Stimulated activated memory B cell treated with anti-CD40 and anti-IgM and Interleukin-4, amounts not matched to agents 10 μg/mL and 1 μg/mL and 100 μg/mL, for 72 hours (primary cell): ENCODE measurements around the gene POMT1.
"Not testable (repeated sequence)": the region's sequence is repeated elsewhere in the genome, so short reads cannot be mapped to it uniquely, and the experiment has no call there.

ENCODE experiments used
- ATAC-seq: fragments of 150-1000 bp; cut with Tn5 transposase; 2 replicates; pipeline ENCODE4 v1.10.0; 2021
- H3K27ac Mint-ChIP-seq: one replicate; pipeline ENCODE4 v1.8.0; 2022; ENCODE audit warnings: mild to moderate bottlenecking, mixed read lengths
- H3K27me3 Mint-ChIP-seq: one replicate; pipeline ENCODE4 v1.8.0; 2022; ENCODE audit warnings: mixed read lengths
- H3K36me3 Mint-ChIP-seq: one replicate; pipeline ENCODE4 v1.8.0; 2022; ENCODE audit warnings: mixed read lengths
- H3K4me1 Mint-ChIP-seq: one replicate; pipeline ENCODE4 v1.8.0; 2022; ENCODE audit warnings: mixed read lengths
- H3K4me3 Mint-ChIP-seq: one replicate; pipeline ENCODE4 v1.8.0; 2022; ENCODE audit warnings: mild to moderate bottlenecking, moderate library complexity, mixed read lengths
- H3K9me3 Mint-ChIP-seq: one replicate; pipeline ENCODE4 v1.8.0; 2022; ENCODE audit warnings: mixed read lengths

POMT1 gene

DNA sequence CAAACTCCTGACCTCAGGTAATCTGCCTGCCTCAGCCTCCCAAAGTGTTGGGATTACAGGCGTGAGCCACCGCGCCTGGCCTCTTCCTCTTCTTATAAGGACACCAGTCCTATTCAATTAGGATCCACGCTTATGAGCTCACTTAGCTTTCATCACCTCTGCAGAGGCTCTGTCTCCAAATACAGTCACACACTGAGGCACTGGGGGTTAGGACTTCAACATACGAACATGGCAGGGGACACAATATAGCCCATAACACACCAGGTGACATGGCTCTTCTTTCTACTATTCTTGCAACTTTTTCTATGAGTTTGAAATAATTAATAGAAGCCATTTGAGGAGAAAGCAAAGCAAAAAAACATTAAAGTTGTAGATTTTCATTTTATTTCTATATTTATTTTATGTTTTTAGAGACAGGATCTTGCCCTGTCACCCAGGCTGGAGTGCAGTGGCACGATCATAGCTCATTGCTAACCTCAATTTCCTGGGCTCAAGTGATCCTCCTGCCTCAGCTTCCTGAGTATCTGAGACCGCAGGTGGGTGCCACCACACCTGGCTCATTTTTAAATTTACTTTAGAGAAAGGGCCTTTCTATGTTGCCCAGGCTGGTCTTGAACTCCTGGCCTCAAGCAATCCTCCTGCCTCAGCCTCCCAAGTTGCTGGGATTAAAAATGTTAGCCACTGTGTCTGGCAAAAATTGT lies 36.7 kb downstream of the POMT1 start:
- H3K4me3 Mint-ChIP-seq: no peak overlapping the region
- no peaks in the 10 kb centered on the region for H3K27me3 Mint-ChIP-seq
- H3K36me3 Mint-ChIP-seq: peaks cover 7% of the 10 kb centered on the region
- H3K27ac Mint-ChIP-seq: no peak overlapping the region
- H3K4me1 Mint-ChIP-seq: peaks cover 6% of the 10 kb centered on the region
- ATAC-seq: no peak
- H3K9me3 Mint-ChIP-seq: peaks cover 9% of the 10 kb centered on the region

DNA sequence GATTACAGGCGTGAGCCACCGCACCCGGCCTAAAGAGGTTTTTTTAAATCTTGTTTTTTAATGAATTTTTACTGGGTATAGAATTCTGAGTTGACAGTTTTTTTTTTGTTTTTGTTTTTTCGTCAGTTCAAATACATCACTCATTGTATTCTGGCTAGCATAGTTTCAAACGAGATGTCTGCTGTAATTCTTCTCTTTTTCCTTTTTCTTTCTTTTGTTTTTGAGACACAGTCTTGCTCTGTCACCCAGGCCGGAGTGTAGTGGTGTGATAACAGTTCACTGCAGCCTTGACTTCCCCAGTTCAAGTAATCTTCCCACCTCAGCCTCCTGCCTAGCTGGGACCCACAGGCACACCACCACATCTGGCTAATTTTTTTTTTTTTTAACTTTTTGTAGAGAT lies 40.4 kb downstream of the POMT1 start:
- Mint-ChIP-seq H3K9me3 (peaks cover 17% of the 10 kb centered on the region), H3K27ac (no peak overlapping the region), H3K27me3 (peaks cover 23% of the 10 kb centered on the region), H3K36me3 (peaks cover 16% of the 10 kb centered on the region), H3K4me1 (peaks cover 18% of the 10 kb centered on the region), H3K4me3 (no peak overlapping the region)
- ATAC-seq: no peak

DNA sequence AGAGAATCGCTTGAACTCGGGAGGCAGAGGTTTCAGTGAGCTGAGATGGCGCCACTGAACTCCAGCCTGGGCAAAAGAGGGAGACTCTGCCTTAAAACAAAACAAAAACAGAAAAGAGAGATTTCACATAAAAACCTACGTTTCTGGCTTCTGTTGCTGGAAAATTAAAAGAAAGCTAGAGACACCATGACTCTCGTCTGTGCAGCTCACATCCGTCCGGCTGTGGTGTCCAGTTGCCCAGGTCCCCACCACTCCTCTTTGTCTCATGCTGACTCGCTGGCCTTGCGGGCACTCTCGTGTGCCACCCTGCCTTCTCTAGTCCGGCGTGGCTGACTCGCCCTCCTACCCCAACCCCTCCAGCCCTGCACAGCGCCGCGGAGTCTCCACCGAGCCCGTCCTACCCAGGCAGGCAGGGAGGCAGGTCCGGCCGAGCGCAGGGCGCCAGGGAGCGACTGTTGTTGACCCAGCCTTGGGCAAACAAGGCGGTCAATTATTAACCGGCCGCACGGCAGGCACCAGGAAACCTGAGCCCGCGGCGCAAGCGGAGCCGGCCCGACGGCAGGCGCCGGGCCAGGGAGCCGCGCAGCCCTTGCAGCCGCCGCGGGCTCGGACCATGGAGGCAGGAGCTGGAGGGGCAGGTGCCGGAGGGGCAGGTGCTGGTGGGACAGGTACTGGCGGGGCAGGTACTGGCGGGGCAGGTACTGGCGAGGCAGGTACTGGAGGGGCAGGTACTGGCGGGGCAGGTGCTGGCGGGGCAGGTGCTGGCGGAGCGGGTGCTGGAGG lies 42.5 kb downstream of the POMT1 start, which contains the start of gene PRRT1B:
Gene PRRT1B, plus strand, starts transcription at position 521 of the 783 bp plus-strand sequence. Its CDS starts 93 bp downstream, at position 614.
- H3K27ac Mint-ChIP-seq: no peak within 1 kb of the TSS
- peaks cover 20% of the 10 kb centered on the region for H3K4me1 Mint-ChIP-seq
- H3K4me3 Mint-ChIP-seq: peak within 1 kb of the TSS; percentile 59
- H3K9me3 Mint-ChIP-seq: peaks cover 34% of the 10 kb centered on the region
- no peak for ATAC-seq
- peaks cover 35% of the 10 kb centered on the region for H3K36me3 Mint-ChIP-seq
- H3K27me3 Mint-ChIP-seq: peaks cover 44% of the 10 kb centered on the region

DNA sequence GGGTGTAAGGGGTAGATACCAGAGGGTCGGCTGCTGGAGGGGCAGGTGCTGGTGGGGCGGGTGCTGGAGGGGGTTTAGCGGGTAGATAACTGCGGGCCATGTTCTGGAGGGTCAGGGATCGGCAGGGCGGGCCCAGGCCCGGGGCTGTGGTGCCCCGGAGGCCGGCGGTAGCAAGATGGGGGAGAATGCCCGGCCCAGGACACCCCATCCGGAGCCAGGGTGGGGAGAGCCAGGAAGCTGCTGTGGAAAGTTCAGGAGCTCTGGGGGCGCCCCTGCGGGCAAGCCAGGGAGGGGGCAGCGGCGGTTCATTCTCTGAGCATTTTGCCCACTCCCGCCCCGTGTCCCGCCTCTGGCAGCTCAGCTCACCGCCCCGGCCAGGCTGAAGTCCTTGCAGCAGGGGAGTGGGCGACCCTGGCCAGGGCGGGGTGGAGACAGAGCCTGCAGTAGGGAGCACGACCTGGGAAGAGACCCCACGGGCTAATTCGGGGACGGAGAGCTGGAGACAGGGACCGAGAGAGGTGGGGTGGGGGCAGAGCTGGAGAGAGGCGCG lies 43.1 kb downstream of the POMT1 start:
- Mint-ChIP-seq H3K9me3 (peaks cover 37% of the 10 kb centered on the region), H3K4me3 (peak overlapping the region; percentile 59), H3K36me3 (peaks cover 36% of the 10 kb centered on the region), H3K4me1 (peaks cover 20% of the 10 kb centered on the region), H3K27ac (no peak overlapping the region), H3K27me3 (peaks cover 50% of the 10 kb centered on the region)
- ATAC-seq: no peak

DNA sequence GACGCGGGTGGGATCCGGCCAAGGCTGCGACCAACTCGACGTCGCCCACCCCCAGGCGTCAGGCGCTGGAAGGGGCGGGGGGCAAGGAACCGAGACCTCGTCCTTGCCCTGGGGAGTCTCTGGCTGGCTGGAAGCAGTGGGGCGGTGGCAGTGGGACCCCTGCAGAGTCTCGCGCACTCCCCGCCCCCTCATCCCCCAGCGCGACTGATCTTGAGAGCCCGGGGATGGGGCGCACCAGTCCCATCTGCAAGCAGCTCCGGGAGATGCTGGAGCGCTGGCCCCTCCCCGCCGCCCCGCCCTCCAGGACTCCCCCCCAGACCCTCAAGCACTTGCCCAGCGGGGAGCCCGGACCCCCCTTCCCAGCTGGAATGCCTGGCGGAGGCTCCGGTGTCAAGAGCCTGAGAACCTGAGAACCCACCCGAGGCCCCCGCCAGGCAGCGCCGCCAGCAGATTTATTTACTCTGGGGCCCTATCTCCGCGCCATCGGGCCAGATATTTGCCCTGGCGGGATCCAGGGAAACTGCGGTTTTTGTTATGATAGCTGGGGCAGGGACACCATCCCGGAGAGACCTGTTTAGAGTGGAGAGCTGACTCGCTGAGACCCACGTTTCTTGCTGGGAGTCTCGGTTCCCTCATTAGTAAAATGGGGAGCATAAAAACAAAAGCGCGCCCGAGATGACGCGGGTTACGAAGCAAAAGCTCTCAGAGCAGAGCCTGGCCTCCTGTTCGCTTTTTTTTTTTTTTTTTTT lies 43.8 kb downstream of the POMT1 start:
- peaks cover 57% of the 10 kb centered on the region for H3K27me3 Mint-ChIP-seq
- H3K4me1 Mint-ChIP-seq: peaks cover 20% of the 10 kb centered on the region
- H3K4me3 Mint-ChIP-seq: peak overlapping the region; percentile 42

DNA sequence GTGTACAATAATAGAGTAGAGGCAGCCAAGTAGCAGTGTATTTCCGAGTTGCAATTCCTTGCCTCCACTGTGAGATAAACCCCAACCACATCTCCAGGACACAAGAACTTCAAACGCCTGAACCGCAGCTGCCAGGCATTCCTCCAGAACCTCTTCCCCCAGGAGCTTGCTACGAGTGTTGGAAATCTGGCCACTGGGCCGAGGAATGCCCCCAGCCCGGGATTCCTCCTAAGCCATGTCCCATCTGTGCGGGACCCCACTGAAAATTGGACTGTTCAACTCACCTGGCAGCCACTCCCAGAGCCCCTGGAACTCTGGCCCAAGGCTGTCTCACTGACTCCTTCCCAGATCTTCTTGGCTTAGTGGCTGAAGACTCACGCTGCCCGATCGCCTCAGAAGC lies 46.5 kb downstream of the POMT1 start:
- peaks cover 20% of the 10 kb centered on the region for H3K4me1 Mint-ChIP-seq
- H3K4me3 Mint-ChIP-seq: not testable (repeated sequence)

More for the DNA sequence above, 43.8 kb downstream of the POMT1 start:
- H3K9me3 Mint-ChIP-seq: peaks cover 40% of the 10 kb centered on the region
- peaks cover 36% of the 10 kb centered on the region for H3K36me3 Mint-ChIP-seq
- H3K27ac Mint-ChIP-seq: no peak overlapping the region
- no peak for ATAC-seq

DNA sequence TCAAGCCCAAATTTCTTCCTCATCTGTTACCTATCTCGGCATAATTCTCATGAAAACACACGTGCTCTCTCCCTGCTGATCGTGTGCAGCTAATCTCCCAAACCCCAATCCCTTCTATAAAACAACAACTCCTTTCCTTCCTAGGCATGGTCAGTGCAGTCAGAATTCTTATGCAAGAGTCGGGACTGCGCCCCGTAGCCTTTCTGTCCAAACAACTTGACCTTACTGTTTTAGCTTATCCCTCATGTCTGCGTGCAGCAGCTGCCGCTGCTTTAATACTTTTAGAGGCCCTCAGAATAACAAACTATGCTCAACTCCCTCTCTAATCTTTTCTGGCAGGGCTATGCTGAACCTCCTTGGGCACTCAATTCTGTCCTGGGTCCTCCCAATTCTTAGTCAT lies 47.7 kb downstream of the POMT1 start:
- H3K36me3 Mint-ChIP-seq: peaks cover 30% of the 10 kb centered on the region
- H3K27ac Mint-ChIP-seq: not testable (repeated sequence)

More for the DNA sequence above, 46.5 kb downstream of the POMT1 start:
- Mint-ChIP-seq H3K36me3 (peaks cover 30% of the 10 kb centered on the region), H3K27me3 (peaks cover 62% of the 10 kb centered on the region), H3K9me3 (peaks cover 31% of the 10 kb centered on the region)
- H3K27ac Mint-ChIP-seq, ATAC-seq: not testable (repeated sequence)

DNA sequence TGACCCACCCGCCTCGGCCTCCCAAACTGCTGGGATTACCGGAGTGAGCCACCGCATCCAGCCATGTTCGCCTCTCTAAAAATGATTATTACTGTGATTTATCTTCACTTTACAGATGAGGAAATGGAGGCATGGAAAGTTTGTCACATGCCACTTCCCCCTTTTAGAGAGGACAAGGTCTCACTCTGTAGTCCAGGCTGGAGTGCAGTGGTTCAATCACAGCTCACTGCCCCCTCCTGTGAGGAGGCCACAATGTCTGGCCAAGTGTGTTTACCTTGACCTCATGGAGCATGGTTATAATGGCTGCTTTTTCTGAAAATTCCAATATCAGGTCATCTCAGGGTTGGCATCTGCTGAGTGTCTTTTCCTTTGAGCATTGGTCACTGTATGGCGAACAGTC lies 49.3 kb downstream of the POMT1 start:
- Mint-ChIP-seq H3K9me3 (peaks cover 32% of the 10 kb centered on the region), H3K4me3 (no peak overlapping the region), H3K27me3 (peaks cover 73% of the 10 kb centered on the region), H3K36me3 (peaks cover 30% of the 10 kb centered on the region), H3K4me1 (peaks cover 13% of the 10 kb centered on the region), H3K27ac (no peak overlapping the region)
- no peak for ATAC-seq

More for the DNA sequence above, 47.7 kb downstream of the POMT1 start:
- H3K27me3 Mint-ChIP-seq: peaks cover 69% of the 10 kb centered on the region
- peaks cover 29% of the 10 kb centered on the region for H3K9me3 Mint-ChIP-seq
- not testable (repeated sequence) for ATAC-seq, H3K4me3 Mint-ChIP-seq
- peaks cover 20% of the 10 kb centered on the region for H3K4me1 Mint-ChIP-seq

DNA sequence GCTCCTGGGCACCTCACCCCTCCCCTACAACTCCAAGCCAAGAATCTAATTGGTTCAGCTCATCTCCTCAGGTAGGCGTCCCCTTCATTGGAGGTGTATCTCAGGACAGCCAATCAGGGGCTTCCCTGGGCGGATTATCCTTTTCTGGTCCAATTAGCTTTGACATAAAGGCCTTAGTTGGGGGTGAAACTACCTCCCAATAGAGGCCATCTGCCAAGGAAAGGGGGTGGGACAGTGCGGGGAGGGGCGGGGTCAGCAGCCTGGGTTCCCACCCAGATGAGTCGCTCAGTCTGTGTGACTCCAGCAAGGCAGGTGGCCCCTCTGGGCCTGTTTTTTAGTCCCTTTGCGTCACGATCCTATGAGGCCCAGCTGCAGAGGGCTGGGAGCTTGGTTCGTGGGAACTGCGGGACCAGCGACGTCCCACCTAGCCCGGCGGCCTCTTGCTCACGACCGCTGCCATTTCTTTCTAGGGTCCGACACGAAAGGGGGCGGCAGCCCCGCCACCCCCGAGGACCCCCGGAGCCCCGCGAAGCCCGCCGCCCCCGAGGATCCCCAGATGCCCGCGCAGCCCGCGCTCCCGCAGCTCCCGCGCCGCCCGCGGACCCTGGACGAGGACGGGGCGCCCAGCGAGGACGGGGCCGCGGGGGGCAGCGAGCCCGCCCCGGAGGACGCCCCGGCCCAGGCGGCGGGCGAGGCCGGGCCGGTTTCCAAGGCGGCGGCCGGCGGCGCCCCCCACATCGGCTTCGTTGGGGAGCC lies 51.5 kb downstream of the POMT1 start:
- H3K4me3 Mint-ChIP-seq: no peak overlapping the region

DNA sequence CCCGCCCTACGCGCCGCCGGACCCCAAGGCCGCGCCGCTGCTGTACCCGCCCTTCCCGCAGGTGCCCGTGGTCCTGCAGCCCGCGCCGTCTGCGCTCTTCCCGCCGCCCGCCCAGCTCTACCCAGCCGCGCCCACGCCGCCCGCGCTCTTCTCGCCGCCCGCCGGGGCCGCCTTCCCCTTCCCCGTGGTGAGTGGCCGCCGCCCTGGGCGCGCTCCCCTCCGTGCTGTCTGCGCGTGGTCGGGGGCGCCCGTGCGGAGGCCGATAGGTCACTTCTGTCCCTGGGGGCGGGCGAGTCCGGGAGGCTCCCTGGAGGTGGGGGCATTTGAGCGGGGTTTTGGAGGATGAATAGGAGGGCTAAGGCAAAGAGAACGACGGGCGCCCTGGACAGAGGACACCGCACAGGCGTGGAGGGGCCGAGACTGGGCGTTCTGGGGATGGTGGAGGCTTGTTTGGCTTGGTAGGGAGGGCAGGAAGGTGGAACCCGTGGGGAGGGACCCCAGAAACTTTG lies 52.2 kb downstream of the POMT1 start:
- Mint-ChIP-seq H3K27me3 (peaks cover 46% of the 10 kb centered on the region), H3K9me3 (peaks cover 11% of the 10 kb centered on the region), H3K27ac (no peak overlapping the region), H3K4me3 (no peak overlapping the region), H3K36me3 (peaks cover 5% of the 10 kb centered on the region), H3K4me1 (no peaks in the 10 kb centered on the region)
- peak; percentile 47 for ATAC-seq

More for the DNA sequence above, 51.5 kb downstream of the POMT1 start:
- no peaks in the 10 kb centered on the region for H3K4me1 Mint-ChIP-seq
- H3K36me3 Mint-ChIP-seq: peaks cover 9% of the 10 kb centered on the region
- H3K27ac Mint-ChIP-seq: no peak overlapping the region
- ATAC-seq: peak; percentile 53
- H3K27me3 Mint-ChIP-seq: peaks cover 53% of the 10 kb centered on the region
- peaks cover 16% of the 10 kb centered on the region for H3K9me3 Mint-ChIP-seq

DNA sequence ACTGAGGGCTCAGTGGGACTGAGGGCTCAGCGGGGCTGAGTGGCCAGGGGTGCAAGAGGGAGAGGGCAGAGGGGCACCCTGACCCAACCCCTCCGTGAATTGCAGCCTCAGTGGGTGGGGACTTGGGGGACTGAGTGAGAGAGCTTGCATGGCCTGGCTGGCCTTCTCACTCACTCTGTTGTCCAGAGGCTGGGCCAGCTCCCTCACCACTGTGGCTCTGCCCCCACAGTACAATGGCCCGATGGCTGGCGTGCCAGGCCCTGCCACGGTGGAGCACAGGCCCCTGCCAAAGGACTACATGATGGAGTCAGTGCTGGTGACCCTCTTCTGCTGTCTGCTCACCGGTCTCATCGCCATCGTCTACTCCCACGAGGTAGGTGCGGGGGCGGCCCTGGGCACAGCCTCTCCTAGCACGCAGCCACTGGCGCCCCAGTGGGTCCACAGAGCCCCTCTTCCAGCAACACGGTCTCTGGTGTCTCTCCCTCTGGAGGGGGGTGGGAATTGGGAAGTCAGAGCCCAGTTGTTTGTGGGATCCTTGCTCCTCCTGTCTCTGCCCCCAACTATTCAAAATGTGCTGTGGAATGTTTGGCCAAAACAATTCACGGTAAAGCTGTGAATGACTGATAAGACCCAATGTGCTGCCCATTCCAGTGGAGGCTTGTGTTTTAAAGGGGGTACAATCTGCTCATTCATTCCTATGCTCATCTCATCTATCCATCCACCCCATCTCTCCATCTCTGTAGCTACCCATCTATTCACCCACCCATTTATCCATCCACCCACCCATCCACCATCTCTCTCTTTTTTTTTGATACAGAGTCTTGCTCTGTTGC lies 53.3 kb downstream of the POMT1 start:
- Mint-ChIP-seq H3K27me3 (peaks cover 35% of the 10 kb centered on the region), H3K4me1 (no peaks in the 10 kb centered on the region), H3K4me3 (no peak overlapping the region), H3K27ac (no peak overlapping the region), H3K36me3 (no peaks in the 10 kb centered on the region), H3K9me3 (peaks cover 10% of the 10 kb centered on the region)
- ATAC-seq: no peak

DNA sequence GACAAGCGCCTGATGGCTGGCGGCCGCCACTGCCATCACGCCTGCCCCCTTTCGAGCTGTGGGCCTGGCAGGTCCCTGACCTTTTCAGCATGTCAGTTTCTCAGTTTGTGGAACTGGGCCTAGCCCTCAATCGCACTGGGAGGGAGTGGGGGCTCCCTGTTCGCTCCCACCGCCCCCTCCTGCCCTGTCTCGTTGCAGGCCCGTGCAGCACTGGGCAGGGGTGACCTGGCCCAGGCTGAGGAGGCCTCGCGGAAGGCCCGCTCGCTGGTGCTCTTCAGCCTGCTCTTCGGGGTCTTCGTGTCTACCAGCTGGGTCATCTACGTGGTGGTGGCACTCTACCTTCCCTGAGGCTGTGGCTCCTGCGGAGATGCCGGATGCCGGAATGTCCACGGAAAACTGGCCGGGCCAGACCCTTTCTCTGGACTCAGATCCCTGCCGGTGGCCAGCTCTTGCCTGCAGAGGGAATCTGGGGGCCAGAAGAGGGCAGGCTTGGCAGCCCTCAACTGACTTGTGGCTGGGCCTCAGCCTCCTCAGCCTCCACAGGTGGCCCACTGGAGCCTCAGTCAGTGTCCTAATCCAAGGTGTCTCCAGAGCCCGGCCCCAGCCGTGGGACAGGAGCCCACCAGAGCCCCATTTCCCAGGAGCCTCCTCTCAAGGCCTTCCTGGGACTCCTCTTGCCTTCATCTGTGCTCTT lies 55.3 kb downstream of the POMT1 start:
- no peaks in the 10 kb centered on the region for H3K4me1 Mint-ChIP-seq
- peaks cover 9% of the 10 kb centered on the region for H3K9me3 Mint-ChIP-seq
- ATAC-seq: no peak
- no peak overlapping the region for H3K27ac Mint-ChIP-seq
- no peak overlapping the region for H3K4me3 Mint-ChIP-seq
- H3K27me3 Mint-ChIP-seq: peaks cover 25% of the 10 kb centered on the region
- peaks cover 4% of the 10 kb centered on the region for H3K36me3 Mint-ChIP-seq

DNA sequence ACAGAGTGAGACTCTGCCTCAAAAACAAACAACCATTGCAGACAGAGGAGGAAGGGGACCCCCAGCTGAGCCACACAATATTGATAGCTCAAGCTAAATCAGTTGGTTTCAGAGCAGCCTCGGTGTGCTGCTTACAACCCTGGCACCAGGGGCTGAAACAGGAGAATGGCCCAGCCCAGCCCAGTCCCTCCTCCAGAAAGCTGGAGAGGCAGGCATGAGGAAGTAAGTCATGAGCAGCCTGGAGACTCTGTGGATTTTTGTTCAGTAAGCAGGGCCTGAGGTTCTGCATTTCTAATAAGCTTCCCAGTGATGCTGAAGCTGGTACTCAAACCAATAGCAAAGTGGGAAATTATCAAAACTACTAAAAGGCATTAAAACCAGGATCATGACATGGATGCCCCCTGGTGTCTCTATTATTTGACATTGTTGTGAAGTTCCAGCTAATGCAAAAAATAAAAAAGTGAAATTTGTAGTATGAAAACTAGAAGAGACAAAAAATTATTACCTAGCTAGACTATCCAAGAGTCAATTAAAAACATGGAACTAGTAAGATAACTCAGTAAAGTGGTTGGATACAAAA lies 56.8 kb downstream of the POMT1 start:
- Mint-ChIP-seq H3K4me3 (no peak overlapping the region), H3K27me3 (peaks cover 25% of the 10 kb centered on the region), H3K4me1 (no peaks in the 10 kb centered on the region), H3K27ac (no peak overlapping the region), H3K9me3 (peaks cover 9% of the 10 kb centered on the region), H3K36me3 (peaks cover 6% of the 10 kb centered on the region)
- no peak for ATAC-seq
